Neural progenitor cell (in vitro differentiated cells): ENCODE data around the gene ADK. TPM values are rescaled to one million over a fixed set of nuclear protein-coding genes. Genes with fewer than 3 reads are reported as not detected.

Experiments used
- DNase-seq: peaks from one replicate; pipeline ENCODE4 v3.0.0-alpha.2; 2016; ENCODE audit warnings: low spot score
- H2AFZ ChIP-seq: fragments of 200-600 bp; sonication (generic); replicated peaks from 2 replicates; pipeline ENCODE4 v1.6.1; 2016; ENCODE audit warnings: antibody characterized with exemption
- H3F3A ChIP-seq: fragments of 200-600 bp; sonication (generic); 2 replicates; pipeline ENCODE4 v1.6.1; 2016; ENCODE audit warnings: antibody characterized with exemption, low read depth
- H3K27ac ChIP-seq: fragments of 200-600 bp; sonication (generic); 2 replicates; pipeline ENCODE4 v1.5.1; 2016; ENCODE audit warnings: mild to moderate bottlenecking
- H3K27me3 ChIP-seq: fragments of 200-600 bp; sonication (generic); 2 replicates; pipeline ENCODE4 v1.6.1; 2016; ENCODE audit warnings: mild to moderate bottlenecking, moderate library complexity
- H3K36me3 ChIP-seq: fragments of 200-600 bp; sonication (generic); 2 replicates; pipeline ENCODE4 v1.5.1; 2016
- H3K4me1 ChIP-seq: fragments of 200-600 bp; sonication (generic); 2 replicates; pipeline ENCODE4 v1.6.1; 2016; ENCODE audit warnings: mixed run types
- H3K4me2 ChIP-seq: fragments of 200-600 bp; sonication (generic); 2 replicates; pipeline ENCODE4 v1.6.1; 2016
- H3K4me3 ChIP-seq: fragments of 200-600 bp; sonication (generic); 2 replicates; pipeline ENCODE4 v1.5.1; 2016
- H3K79me2 ChIP-seq: fragments of 200-600 bp; sonication (generic); 2 replicates; pipeline ENCODE4 v1.6.1; 2016; ENCODE audit warnings: low read depth
- H3K9ac ChIP-seq: fragments of 200-600 bp; sonication (generic); 2 replicates; pipeline ENCODE4 v1.6.1; 2016
- H3K9me3 ChIP-seq: fragments of 200-600 bp; sonication (generic); 2 replicates; pipeline ENCODE4 v1.5.1; 2016; ENCODE audit warnings: low read depth
- H4K20me1 ChIP-seq: fragments of 200-600 bp; sonication (generic); 2 replicates; pipeline ENCODE4 v1.6.1; 2016; ENCODE audit warnings: low read depth
- H3K27ac Mint-ChIP-seq: 3 replicates; pipeline ENCODE4 v1.8.0; 2021; ENCODE audit warnings: mixed read lengths
- H3K27me3 Mint-ChIP-seq: 2 replicates; pipeline ENCODE4 v1.8.0; 2022; ENCODE audit warnings: low read depth, mild to moderate bottlenecking, inconsistent platforms, moderate library complexity, mixed read lengths; ENCODE audit not compliant: insufficient read depth
- H3K36me3 Mint-ChIP-seq: 3 replicates; pipeline ENCODE4 v1.8.0; 2021; ENCODE audit warnings: mixed read lengths
- H3K4me1 Mint-ChIP-seq: 3 replicates; pipeline ENCODE4 v1.8.0; 2021; ENCODE audit warnings: mixed read lengths
- H3K4me3 Mint-ChIP-seq: 3 replicates; pipeline ENCODE4 v1.8.0; 2021; ENCODE audit warnings: mild to moderate bottlenecking, moderate library complexity, mixed read lengths
- H3K9me3 Mint-ChIP-seq: 3 replicates; pipeline ENCODE4 v1.8.0; 2020; ENCODE audit warnings: mixed read lengths
- CTCF ChIP-seq: fragments of 200-600 bp; sonication (generic); IDR thresholded peaks from 2 replicates; pipeline ENCODE4 v1.5.1; 2017; ENCODE audit warnings: antibody characterized with exemption, mild to moderate bottlenecking
- EZH2 ChIP-seq: fragments of 200-600 bp; sonication (generic); IDR thresholded peaks from 2 replicates; pipeline ENCODE4 v1.6.1; 2017; ENCODE audit warnings: antibody characterized with exemption, mild to moderate bottlenecking, moderate library complexity
- EZH2phosphoT487 ChIP-seq: fragments of 200-600 bp; sonication (generic); IDR thresholded peaks from 2 replicates; pipeline ENCODE4 v1.6.1; 2017; ENCODE audit warnings: antibody characterized with exemption
- total RNA-seq: library from RNA; depleted of rRNA; stranded (reverse); fragments of >200 nt; gene quantifications from 2 replicates; pipeline ENCODE4 v1.2.3, GENCODE V29; 2015; ENCODE audit warnings: low replicate concordance

The ADK gene
- total RNA-seq, 1 donor from 2014 or later: 50.9 TPM

GRCh38 chr10:74272288-74272687 lies 121.3 kb downstream of the ADK start:
- H3K27ac Mint-ChIP-seq: no peak overlapping the region
- TF ChIP-seq EZH2phosphoT487 (no peak), CTCF (no peak), EZH2 (no peak)
- no peaks in the 10 kb centered on the region for H3K27me3 ChIP-seq
- no peaks in the 10 kb centered on the region for H3K9me3 Mint-ChIP-seq
- H3K27ac ChIP-seq: no peak overlapping the region
- no peaks in the 10 kb centered on the region for H4K20me1 ChIP-seq
- no peak overlapping the region for H3K4me3 Mint-ChIP-seq
- no peak overlapping the region for H3K4me2 ChIP-seq
- no peaks in the 10 kb centered on the region for H3K4me1 Mint-ChIP-seq
- H3K4me3 ChIP-seq: no peak overlapping the region
- no peaks in the 10 kb centered on the region for H3K9me3 ChIP-seq
- no peaks in the 10 kb centered on the region for H3K36me3 ChIP-seq
- no peak overlapping the region for H3K9ac ChIP-seq
- no peaks in the 10 kb centered on the region for H3F3A ChIP-seq
- no peak for DNase-seq
- no peaks in the 10 kb centered on the region for H3K4me1 ChIP-seq
- H2AFZ ChIP-seq: no peak overlapping the region
- no peaks in the 10 kb centered on the region for H3K36me3 Mint-ChIP-seq
- peaks cover 3% of the 10 kb centered on the region for H3K27me3 Mint-ChIP-seq
- H3K79me2 ChIP-seq: peaks cover 6% of the 10 kb centered on the region

GRCh38 chr10:74275755-74276290 lies 124.8 kb downstream of the ADK start:
- Histone ChIP-seq H3K36me3 (no peaks in the 10 kb centered on the region), H2AFZ (no peak overlapping the region), H3K4me2 (no peak overlapping the region), H3K9me3 (no peaks in the 10 kb centered on the region), H3K9ac (no peak overlapping the region), H4K20me1 (no peaks in the 10 kb centered on the region), H3K79me2 (no peaks in the 10 kb centered on the region), H3K27me3 (no peaks in the 10 kb centered on the region), H3F3A (no peaks in the 10 kb centered on the region), H3K4me1 (no peaks in the 10 kb centered on the region), H3K27ac (no peak overlapping the region), H3K4me3 (no peak overlapping the region)
- no peak overlapping the region for H3K4me3 Mint-ChIP-seq
- H3K27ac Mint-ChIP-seq: no peak overlapping the region
- no peak for DNase-seq
- H3K36me3 Mint-ChIP-seq: no peaks in the 10 kb centered on the region
- no peaks in the 10 kb centered on the region for H3K9me3 Mint-ChIP-seq
- H3K4me1 Mint-ChIP-seq: no peaks in the 10 kb centered on the region
- H3K27me3 Mint-ChIP-seq: peaks cover 3% of the 10 kb centered on the region
- no peak for TF ChIP-seq CTCF
- no peak for TF ChIP-seq EZH2phosphoT487
- no peak for TF ChIP-seq EZH2

GRCh38 chr10:74276416-74276815 lies 125.4 kb downstream of the ADK start:
- Mint-ChIP-seq H3K4me1 (no peaks in the 10 kb centered on the region), H3K36me3 (no peaks in the 10 kb centered on the region), H3K27me3 (peaks cover 3% of the 10 kb centered on the region), H3K9me3 (no peaks in the 10 kb centered on the region), H3K4me3 (no peak overlapping the region), H3K27ac (no peak overlapping the region)
- no peaks in the 10 kb centered on the region for H3K27me3 ChIP-seq
- H2AFZ ChIP-seq: no peak overlapping the region
- no peak for DNase-seq
- H4K20me1 ChIP-seq: no peaks in the 10 kb centered on the region
- no peak overlapping the region for H3K9ac ChIP-seq
- no peaks in the 10 kb centered on the region for H3K36me3 ChIP-seq
- H3K27ac ChIP-seq: no peak overlapping the region
- H3K4me1 ChIP-seq: no peaks in the 10 kb centered on the region
- no peaks in the 10 kb centered on the region for H3K9me3 ChIP-seq
- TF ChIP-seq CTCF (no peak), EZH2phosphoT487 (no peak), EZH2 (no peak)
- no peaks in the 10 kb centered on the region for H3F3A ChIP-seq
- no peaks in the 10 kb centered on the region for H3K79me2 ChIP-seq
- H3K4me2 ChIP-seq: no peak overlapping the region
- no peak overlapping the region for H3K4me3 ChIP-seq
